Measurements from ENCODE around the gene SLFNL1.

Gene SLFNL1
- 0.36 to 1.1 (median 0.50) reads per million in 4 experiments for total RNA-seq

- no peak for DNase-seq
Observed at GRCh38 chr1:41021526-41022308, at the start of gene SLFNL1. Gene SLFNL1 (minus strand): TSS chr1:41021725. CDS start chr1:41020660, 1,065 bp downstream.

GRCh38 chr1:41056907-41057306 is 35.4 kb upstream of the SLFNL1 start:
- no peak for DNase-seq

GRCh38 chr1:41053316-41053715 is 31.8 kb upstream of the SLFNL1 start:
- no peak for DNase-seq

- no peak for DNase-seq
Observed at GRCh38 chr1:41051022-41051421, 29.5 kb upstream of the SLFNL1 start.

GRCh38 chr1:41048540-41048939 is 27.0 kb upstream of the SLFNL1 start:
- DNase-seq: no peak

- no peak for DNase-seq
Observed at GRCh38 chr1:41046347-41046775, 24.8 kb upstream of the SLFNL1 start.

GRCh38 chr1:41045740-41046139 is 24.2 kb upstream of the SLFNL1 start:
- no peak for DNase-seq

- no peak for DNase-seq
Observed at GRCh38 chr1:41044187-41044586, 22.7 kb upstream of the SLFNL1 start.

GRCh38 chr1:41041614-41042270 is 20.2 kb upstream of the SLFNL1 start:
- DNase-seq: no peak

GRCh38 chr1:41038110-41038509 is 16.6 kb upstream of the SLFNL1 start:
- no peak for DNase-seq

GRCh38 chr1:41037116-41037903 is 15.8 kb upstream of the SLFNL1 start:
- DNase-seq: no peak

GRCh38 chr1:41033272-41033671 is 11.7 kb upstream of the SLFNL1 start:
- DNase-seq: no peak

GRCh38 chr1:41032147-41032546 is 10.6 kb upstream of the SLFNL1 start:
- no peak for DNase-seq

- no peak for DNase-seq
Observed at GRCh38 chr1:41030872-41031616, 9.5 kb upstream of the SLFNL1 start.

GRCh38 chr1:41028034-41028642 is 6.6 kb upstream of the SLFNL1 start:
- DNase-seq: no peak

GRCh38 chr1:41025979-41026819 is 4.7 kb upstream of the SLFNL1 start:
- DNase-seq: no peak

- no peak for DNase-seq
Observed at GRCh38 chr1:41024953-41025352, 3.4 kb upstream of the SLFNL1 start.

- no peak for DNase-seq
Observed at GRCh38 chr1:41023279-41023990, 1.9 kb upstream of the SLFNL1 start.

- no peak for DNase-seq
Observed at GRCh38 chr1:41022424-41022823, 899 bp upstream of the SLFNL1 start.

GRCh38 chr1:41020654-41021053 is 871 bp downstream of the SLFNL1 start:
- DNase-seq: no peak

Measured in effector CD8-positive, alpha-beta T cell (primary cell).